HCT116 (cell line): ENCODE results near the gene DMXL1.

Experiments used
- CEBPB ChIP-seq: IDR thresholded peaks from 2 replicates; pipeline ENCODE4 v1.6.1; 2012; ENCODE audit warnings: low read depth
- CTCF ChIP-seq, 3 experiments: fragments of 200-600 bp in 1 of 3; sonication (generic) in 1 of 3; IDR thresholded peaks in 2 of 3; conservative IDR thresholded peaks in 1 of 3; 2 replicates each; pipeline ENCODE4 v1.5.1; 2012 to 2017; ENCODE audit warnings: low read depth in 2 of 3, low read length in 2 of 3, antibody characterized with exemption in 1 of 3, borderline replicate concordance in 1 of 3, control low read depth in 1 of 3, mild to moderate bottlenecking in 1 of 3, mixed read lengths in 1 of 3, mixed run types in 1 of 3, moderate library complexity in 1 of 3; ENCODE audit not compliant: insufficient read depth in 1 of 3
- EZH2 ChIP-seq: fragments of 200-600 bp; sonication (generic); IDR thresholded peaks from 2 replicates; pipeline ENCODE4 v1.6.1; 2017; ENCODE audit warnings: antibody characterized with exemption, mixed run types
- POLR2A ChIP-seq: IDR thresholded peaks from 2 replicates; pipeline ENCODE4 v1.7.0; 2011; ENCODE audit warnings: borderline replicate concordance; ENCODE audit not compliant: insufficient read depth, insufficient read length; ENCODE audit errors: extremely low read depth
- POLR2AphosphoS5 ChIP-seq: IDR thresholded peaks from 2 replicates; pipeline ENCODE4 v1.6.1; 2011; ENCODE audit warnings: mild to moderate bottlenecking, low read depth, low read length, moderate library complexity
- RAD21 ChIP-seq: IDR thresholded peaks from 2 replicates; pipeline ENCODE4 v1.6.1; 2012; ENCODE audit warnings: low read depth, mild to moderate bottlenecking
- SP1 ChIP-seq: IDR thresholded peaks from 2 replicates; pipeline ENCODE4 v1.6.1; 2012; ENCODE audit warnings: low read depth
- SRF ChIP-seq: IDR thresholded peaks from 2 replicates; pipeline ENCODE4 v1.6.1; 2012; ENCODE audit warnings: low read depth
- ZBTB33 ChIP-seq: IDR thresholded peaks from 2 replicates; pipeline ENCODE4 v1.6.1; 2011; ENCODE audit warnings: mild to moderate bottlenecking, low read length, moderate library complexity; ENCODE audit not compliant: insufficient replicate concordance; ENCODE audit errors: extremely low read depth
- ZFX ChIP-seq: fragments of 450-650 bp; IDR thresholded peaks from 2 replicates; pipeline ENCODE4 v1.6.1; 2017
- TF ChIP-seq, protein P1 (sequence below): IDR thresholded peaks from 2 replicates; pipeline ENCODE4 v1.6.1; 2012
- TF ChIP-seq, protein P2 (sequence below): IDR thresholded peaks from 2 replicates; pipeline ENCODE4 v1.6.1; 2012; ENCODE audit warnings: low read depth

GRCh38 chr5:119190470-119191095 is 119.7 kb downstream of the DMXL1 start:
- TF ChIP-seq POLR2AphosphoS5 (no peak), EZH2 (no peak), POLR2A (no peak), CTCF (IDR thresholded peaks at IDR 0.05 in 2 of 3, conservative IDR thresholded peaks at IDR 0.05 in 1 of 3; ENCODE audit: borderline replicate concordance in 1 of 3, insufficient read depth in 1 of 3, low read depth in 2 of 3, low read length in 2 of 3) (no peak), ZFX (no peak), SRF (no peak), SP1 (no peak), ZBTB33 (no peak), CEBPB (no peak), RAD21 (no peak)
- TF ChIP-seq, protein P1, sequence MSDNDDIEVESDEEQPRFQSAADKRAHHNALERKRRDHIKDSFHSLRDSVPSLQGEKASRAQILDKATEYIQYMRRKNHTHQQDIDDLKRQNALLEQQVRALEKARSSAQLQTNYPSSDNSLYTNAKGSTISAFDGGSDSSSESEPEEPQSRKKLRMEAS: no peak
- TF ChIP-seq, protein P2, sequence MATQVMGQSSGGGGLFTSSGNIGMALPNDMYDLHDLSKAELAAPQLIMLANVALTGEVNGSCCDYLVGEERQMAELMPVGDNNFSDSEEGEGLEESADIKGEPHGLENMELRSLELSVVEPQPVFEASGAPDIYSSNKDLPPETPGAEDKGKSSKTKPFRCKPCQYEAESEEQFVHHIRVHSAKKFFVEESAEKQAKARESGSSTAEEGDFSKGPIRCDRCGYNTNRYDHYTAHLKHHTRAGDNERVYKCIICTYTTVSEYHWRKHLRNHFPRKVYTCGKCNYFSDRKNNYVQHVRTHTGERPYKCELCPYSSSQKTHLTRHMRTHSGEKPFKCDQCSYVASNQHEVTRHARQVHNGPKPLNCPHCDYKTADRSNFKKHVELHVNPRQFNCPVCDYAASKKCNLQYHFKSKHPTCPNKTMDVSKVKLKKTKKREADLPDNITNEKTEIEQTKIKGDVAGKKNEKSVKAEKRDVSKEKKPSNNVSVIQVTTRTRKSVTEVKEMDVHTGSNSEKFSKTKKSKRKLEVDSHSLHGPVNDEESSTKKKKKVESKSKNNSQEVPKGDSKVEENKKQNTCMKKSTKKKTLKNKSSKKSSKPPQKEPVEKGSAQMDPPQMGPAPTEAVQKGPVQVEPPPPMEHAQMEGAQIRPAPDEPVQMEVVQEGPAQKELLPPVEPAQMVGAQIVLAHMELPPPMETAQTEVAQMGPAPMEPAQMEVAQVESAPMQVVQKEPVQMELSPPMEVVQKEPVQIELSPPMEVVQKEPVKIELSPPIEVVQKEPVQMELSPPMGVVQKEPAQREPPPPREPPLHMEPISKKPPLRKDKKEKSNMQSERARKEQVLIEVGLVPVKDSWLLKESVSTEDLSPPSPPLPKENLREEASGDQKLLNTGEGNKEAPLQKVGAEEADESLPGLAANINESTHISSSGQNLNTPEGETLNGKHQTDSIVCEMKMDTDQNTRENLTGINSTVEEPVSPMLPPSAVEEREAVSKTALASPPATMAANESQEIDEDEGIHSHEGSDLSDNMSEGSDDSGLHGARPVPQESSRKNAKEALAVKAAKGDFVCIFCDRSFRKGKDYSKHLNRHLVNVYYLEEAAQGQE: no peak
